Measurements from ENCODE around the gene KCNJ11.
"Not testable (repeated sequence)": the region's sequence is repeated elsewhere in the genome, so short reads cannot be mapped to it uniquely, and the experiment has no call there.

KCNJ11 gene

GRCh38 chr11:17388609-17389210 is at the start of gene KCNJ11:
KCNJ11 (minus strand) TSS chr11:17388659; CDS start chr11:17388091, 568 bp downstream.
- DNase-seq (ENCODE audit: low read depth): no peak

GRCh38 chr11:17437366-17437765 is 48.9 kb upstream of the KCNJ11 start:
- no peak for DNase-seq (ENCODE audit: low read depth)

- DNase-seq (ENCODE audit: low read depth): no peak
Observed at GRCh38 chr11:17434108-17434507, 45.6 kb upstream of the KCNJ11 start.

GRCh38 chr11:17432002-17432401 is 43.5 kb upstream of the KCNJ11 start:
- no peak for DNase-seq (ENCODE audit: low read depth)

GRCh38 chr11:17431139-17431538 is 42.7 kb upstream of the KCNJ11 start:
- DNase-seq (ENCODE audit: low read depth): no peak

- DNase-seq (ENCODE audit: low read depth): no peak
Observed at GRCh38 chr11:17430616-17431015, 42.2 kb upstream of the KCNJ11 start.

GRCh38 chr11:17428925-17429324 is 40.5 kb upstream of the KCNJ11 start:
- DNase-seq (ENCODE audit: low read depth): no peak

- DNase-seq (ENCODE audit: low read depth): no peak
Observed at GRCh38 chr11:17428261-17428660, 39.8 kb upstream of the KCNJ11 start.

- DNase-seq (ENCODE audit: low read depth): not testable (repeated sequence)
Observed at GRCh38 chr11:17426233-17426632, 37.8 kb upstream of the KCNJ11 start.

GRCh38 chr11:17423533-17424310 is 35.3 kb upstream of the KCNJ11 start:
- DNase-seq (ENCODE audit: low read depth): no peak

GRCh38 chr11:17421781-17422180 is 33.3 kb upstream of the KCNJ11 start:
- DNase-seq (ENCODE audit: low read depth): no peak

GRCh38 chr11:17418444-17419081 is 30.1 kb upstream of the KCNJ11 start:
- DNase-seq (ENCODE audit: low read depth): no peak

- no peak for DNase-seq (ENCODE audit: low read depth)
Observed at GRCh38 chr11:17416492-17416891, 28.0 kb upstream of the KCNJ11 start.

GRCh38 chr11:17415523-17416104 is 27.2 kb upstream of the KCNJ11 start:
- no peak for DNase-seq (ENCODE audit: low read depth)

GRCh38 chr11:17414992-17415391 is 26.5 kb upstream of the KCNJ11 start:
- no peak for DNase-seq (ENCODE audit: low read depth)

- no peak for DNase-seq (ENCODE audit: low read depth)
Observed at GRCh38 chr11:17414317-17414737, 25.9 kb upstream of the KCNJ11 start.

GRCh38 chr11:17413414-17414316 is 25.2 kb upstream of the KCNJ11 start:
- DNase-seq (ENCODE audit: low read depth): no peak

- no peak for DNase-seq (ENCODE audit: low read depth)
Observed at GRCh38 chr11:17412488-17413180, 24.2 kb upstream of the KCNJ11 start.

- no peak for DNase-seq (ENCODE audit: low read depth)
Observed at GRCh38 chr11:17411418-17411817, 23.0 kb upstream of the KCNJ11 start.

- no peak for DNase-seq (ENCODE audit: low read depth)
Observed at GRCh38 chr11:17410606-17411379, 22.3 kb upstream of the KCNJ11 start.

All from stimulated activated CD8-positive, alpha-beta memory T cell treated with anti-CD3 and anti-CD28 coated beads, Interleukin-4, amount 100 ng/mL, for 24 hours (primary cell).